PC-3 (cell line): ENCODE results near the gene RGS8. TPM values are rescaled to one million over a fixed set of nuclear protein-coding genes. Genes with fewer than 3 reads are reported as not detected.

ENCODE experiments used
- ATAC-seq: fragments of 200-7000 bp; cut with Tn5 transposase; 2 replicates; pipeline ENCODE4 v1.9.1; 2020; ENCODE audit warnings: mild to moderate bottlenecking, moderate library complexity
- Bru-seq: library from RNA; stranded (reverse); fragments of 400-500 nt; gene quantifications from one replicate; lab custom pipeline; 2021; lab: Mats Ljungman, UMichigan
- BruChase-seq, 2 experiments: library from RNA; stranded (reverse); fragments of 400-500 nt; gene quantifications; one replicate each; lab custom pipeline; 2021; lab: Mats Ljungman, UMichigan
- BruUV-seq: library from RNA; stranded (reverse); fragments of 400-500 nt; replicated peaks from 2 replicates; lab custom pipeline; 2021; lab: Mats Ljungman, UMichigan
- CTCF ChIA-PET: fragments of 300-600 bp; sonication (Branson Sonifier 250); formaldehyde crosslinking; loops from one replicate; lab custom pipeline; 2022; ENCODE audit warnings: antibody characterized with exemption; lab: Charles Lee
- POLR2A ChIA-PET: fragments of 300-600 bp; sonication (Branson Sonifier 250); formaldehyde crosslinking; loops from one replicate; lab custom pipeline; 2022; ENCODE audit warnings: antibody characterized with exemption; ENCODE audit not compliant: unreplicated experiment; lab: Charles Lee
- DNase-seq: peaks from one replicate; pipeline ENCODE4 v3.0.0-alpha.2; 2015
- H2AFZ ChIP-seq: fragments of 300-600 bp; sonication (generic); 2 replicates; pipeline ENCODE4 v1.6.0; 2016; ENCODE audit warnings: antibody characterized with exemption, low read length
- H3F3A ChIP-seq: fragments of 300-600 bp; sonication (generic); one replicate; pipeline ENCODE4 v1.6.0; 2017; ENCODE audit warnings: antibody characterized with exemption, low read length, control low read depth, mild to moderate bottlenecking; ENCODE audit not compliant: unreplicated experiment
- H3K27ac ChIP-seq: fragments of 300-600 bp; sonication (generic); 2 replicates; pipeline ENCODE4 v1.5.1; 2016; ENCODE audit warnings: mild to moderate bottlenecking, low read length
- H3K27me3 ChIP-seq: fragments of 300-600 bp; sonication (generic); 2 replicates; pipeline ENCODE4 v1.6.1; 2016; ENCODE audit warnings: low read length, mixed read lengths
- H3K36me3 ChIP-seq: fragments of 300-600 bp; sonication (generic); 2 replicates; pipeline ENCODE4 v1.6.1; 2016; ENCODE audit warnings: low read depth, mixed run types, low read length, mixed read lengths
- H3K4me1 ChIP-seq: fragments of 300-600 bp; sonication (generic); 2 replicates; pipeline ENCODE4 v1.5.1; 2016; ENCODE audit warnings: low read length; ENCODE audit not compliant: insufficient read depth
- H3K4me2 ChIP-seq: fragments of 300-600 bp; sonication (generic); 2 replicates; pipeline ENCODE4 v1.6.0; 2016; ENCODE audit warnings: low read length
- H3K4me3 ChIP-seq: fragments of 300-600 bp; sonication (generic); 2 replicates; pipeline ENCODE4 v1.5.1; 2016; ENCODE audit warnings: mild to moderate bottlenecking, low read length, mixed read lengths
- H3K79me2 ChIP-seq: fragments of 300-600 bp; sonication (generic); 2 replicates; pipeline ENCODE4 v1.6.1; 2017; ENCODE audit warnings: low read length, mixed read lengths
- H3K9ac ChIP-seq: fragments of 300-600 bp; sonication (generic); 2 replicates; pipeline ENCODE4 v1.6.0; 2016; ENCODE audit warnings: mild to moderate bottlenecking, low read length
- H3K9me2 ChIP-seq: fragments of 300-600 bp; sonication (generic); replicated peaks from 2 replicates; pipeline ENCODE4 v1.6.1; 2016; ENCODE audit warnings: mixed run types, low read length, mixed read lengths
- H3K9me3 ChIP-seq: fragments of 300-600 bp; sonication (generic); 2 replicates; pipeline ENCODE4 v1.6.1; 2016; ENCODE audit warnings: low read length, mixed read lengths
- H4K20me1 ChIP-seq: fragments of 300-600 bp; sonication (generic); 2 replicates; pipeline ENCODE4 v1.6.1; 2016; ENCODE audit warnings: low read length, mixed read lengths
- EZH2 ChIP-seq: fragments of 300-600 bp; sonication (generic); IDR thresholded peaks from one replicate; pipeline ENCODE4 v1.6.1; 2017; ENCODE audit warnings: antibody characterized with exemption, mild to moderate bottlenecking, low read length; ENCODE audit not compliant: unreplicated experiment
- EZH2phosphoT487 ChIP-seq: fragments of 300-600 bp; sonication (generic); IDR thresholded peaks from 2 replicates; pipeline ENCODE4 v1.6.1; 2018; ENCODE audit warnings: mild to moderate bottlenecking, antibody characterized with exemption, low read length, borderline replicate concordance
- intact Hi-C: fragments of 100-400 bp; cut with micrococcal nuclease; formaldehyde crosslinking; loops from 2 replicates; pipeline ENCODE4 v1.9.0; 2023
- long read RNA-seq: library from polyadenylated mRNA; unstranded; transcript quantifications from one replicate; pipeline ENCODE4 v2.0.0, GENCODE V29; 2021; ENCODE audit not compliant: unreplicated experiment
- total RNA-seq: library from RNA; depleted of rRNA; stranded (reverse); fragments of >200 nt; gene quantifications from 2 replicates; pipeline ENCODE4 v1.2.3, GENCODE V29; 2014; rRNA removed
- TF ChIP-seq, protein P1 (sequence below): fragments of 300-600 bp; sonication (generic); conservative IDR thresholded peaks from 2 replicates; pipeline ENCODE4 v1.5.1; 2017; ENCODE audit warnings: antibody characterized with exemption, low read depth, mild to moderate bottlenecking, low read length

RGS8 gene, protein sequence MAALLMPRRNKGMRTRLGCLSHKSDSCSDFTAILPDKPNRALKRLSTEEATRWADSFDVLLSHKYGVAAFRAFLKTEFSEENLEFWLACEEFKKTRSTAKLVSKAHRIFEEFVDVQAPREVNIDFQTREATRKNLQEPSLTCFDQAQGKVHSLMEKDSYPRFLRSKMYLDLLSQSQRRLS
- total RNA-seq (not detected in 2 replicates), Bru-seq, nascent RNA (percentile 3 among the genes with signal in this experiment), BruChase-seq, experiment 1, labeled RNA remaining after a 6-hour chase (not detected), BruChase-seq, experiment 2, labeled RNA remaining after a 2-hour chase (percentile 2 among the genes with signal in this experiment)
- long read RNA-seq: 0 reads

- no TSS peak for BruUV-seq
- intact Hi-C loops: no loop called here
- TF ChIP-seq EZH2 (no peak), EZH2phosphoT487 (no peak)
- TF ChIP-seq, protein P1, sequence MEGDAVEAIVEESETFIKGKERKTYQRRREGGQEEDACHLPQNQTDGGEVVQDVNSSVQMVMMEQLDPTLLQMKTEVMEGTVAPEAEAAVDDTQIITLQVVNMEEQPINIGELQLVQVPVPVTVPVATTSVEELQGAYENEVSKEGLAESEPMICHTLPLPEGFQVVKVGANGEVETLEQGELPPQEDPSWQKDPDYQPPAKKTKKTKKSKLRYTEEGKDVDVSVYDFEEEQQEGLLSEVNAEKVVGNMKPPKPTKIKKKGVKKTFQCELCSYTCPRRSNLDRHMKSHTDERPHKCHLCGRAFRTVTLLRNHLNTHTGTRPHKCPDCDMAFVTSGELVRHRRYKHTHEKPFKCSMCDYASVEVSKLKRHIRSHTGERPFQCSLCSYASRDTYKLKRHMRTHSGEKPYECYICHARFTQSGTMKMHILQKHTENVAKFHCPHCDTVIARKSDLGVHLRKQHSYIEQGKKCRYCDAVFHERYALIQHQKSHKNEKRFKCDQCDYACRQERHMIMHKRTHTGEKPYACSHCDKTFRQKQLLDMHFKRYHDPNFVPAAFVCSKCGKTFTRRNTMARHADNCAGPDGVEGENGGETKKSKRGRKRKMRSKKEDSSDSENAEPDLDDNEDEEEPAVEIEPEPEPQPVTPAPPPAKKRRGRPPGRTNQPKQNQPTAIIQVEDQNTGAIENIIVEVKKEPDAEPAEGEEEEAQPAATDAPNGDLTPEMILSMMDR: no peak
- ATAC-seq (no peak), DNase-seq (no peak)
- H4K20me1 ChIP-seq: no peaks in the 10 kb centered on the region
- no peaks in the 10 kb centered on the region for H3K9me3 ChIP-seq
- POLR2A ChIA-PET: no interaction called here
- no peak within 1 kb of the TSS for H3K4me2 ChIP-seq
- H3K9me2 ChIP-seq: no peaks in the 10 kb centered on the region
- H3K9ac ChIP-seq: no peak within 1 kb of the TSS
- H3K27ac ChIP-seq: no peak within 1 kb of the TSS
- no peaks in the 10 kb centered on the region for H3F3A ChIP-seq
- no peaks in the 10 kb centered on the region for H3K27me3 ChIP-seq
- no peaks in the 10 kb centered on the region for H3K36me3 ChIP-seq
- H3K4me1 ChIP-seq: peaks cover 47% of the 10 kb centered on the region
- H3K79me2 ChIP-seq: no peaks in the 10 kb centered on the region
- no peak within 1 kb of the TSS for H3K4me3 ChIP-seq
- no peak within 1 kb of the TSS for H2AFZ ChIP-seq
- CTCF ChIA-PET: no interaction called here
Observed at GRCh38 chr1:182684116-182684828, at the start of gene RGS8. Gene RGS8, minus strand, starts transcription at chr1:182684587. Its CDS starts 14,938 bp downstream, at chr1:182669649.

GRCh38 chr1:182731852-182732575 lies 47.6 kb upstream of the RGS8 start:
- DNase-seq: peak; percentile 19
- Histone ChIP-seq H3K79me2 (no peaks in the 10 kb centered on the region), H3K9me3 (no peaks in the 10 kb centered on the region), H3K27me3 (peaks cover 18% of the 10 kb centered on the region), H3K4me3 (no peak overlapping the region), H3K4me1 (no peaks in the 10 kb centered on the region), H3K4me2 (no peak overlapping the region), H3K9ac (no peak overlapping the region), H2AFZ (no peak overlapping the region), H3K9me2 (no peaks in the 10 kb centered on the region), H3K27ac (no peak overlapping the region), H3K36me3 (no peaks in the 10 kb centered on the region), H4K20me1 (no peaks in the 10 kb centered on the region), H3F3A (no peaks in the 10 kb centered on the region)
- TF ChIP-seq EZH2 (no peak), EZH2phosphoT487 (no peak)
- TF ChIP-seq, protein P1: no peak
- intact Hi-C loops: no loop called here
- CTCF ChIA-PET: no interaction called here
- POLR2A ChIA-PET: no interaction called here
- BruUV-seq: no TSS peak
- peak; percentile 31; the same call in 1 of the 2 replicates for ATAC-seq
